ENCODE results near the gene IRAK1BP1. TPM values are rescaled to one million over a fixed set of nuclear protein-coding genes. Genes with fewer than 3 reads are reported as not detected.
A peak's percentile ranks its signal among the peaks of the same experiment; 100 is the strongest.

Gene IRAK1BP1, protein sequence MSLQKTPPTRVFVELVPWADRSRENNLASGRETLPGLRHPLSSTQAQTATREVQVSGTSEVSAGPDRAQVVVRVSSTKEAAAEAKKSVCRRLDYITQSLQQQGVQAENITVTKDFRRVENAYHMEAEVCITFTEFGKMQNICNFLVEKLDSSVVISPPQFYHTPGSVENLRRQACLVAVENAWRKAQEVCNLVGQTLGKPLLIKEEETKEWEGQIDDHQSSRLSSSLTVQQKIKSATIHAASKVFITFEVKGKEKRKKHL
- total RNA-seq, result 3.7 TPM

DNA sequence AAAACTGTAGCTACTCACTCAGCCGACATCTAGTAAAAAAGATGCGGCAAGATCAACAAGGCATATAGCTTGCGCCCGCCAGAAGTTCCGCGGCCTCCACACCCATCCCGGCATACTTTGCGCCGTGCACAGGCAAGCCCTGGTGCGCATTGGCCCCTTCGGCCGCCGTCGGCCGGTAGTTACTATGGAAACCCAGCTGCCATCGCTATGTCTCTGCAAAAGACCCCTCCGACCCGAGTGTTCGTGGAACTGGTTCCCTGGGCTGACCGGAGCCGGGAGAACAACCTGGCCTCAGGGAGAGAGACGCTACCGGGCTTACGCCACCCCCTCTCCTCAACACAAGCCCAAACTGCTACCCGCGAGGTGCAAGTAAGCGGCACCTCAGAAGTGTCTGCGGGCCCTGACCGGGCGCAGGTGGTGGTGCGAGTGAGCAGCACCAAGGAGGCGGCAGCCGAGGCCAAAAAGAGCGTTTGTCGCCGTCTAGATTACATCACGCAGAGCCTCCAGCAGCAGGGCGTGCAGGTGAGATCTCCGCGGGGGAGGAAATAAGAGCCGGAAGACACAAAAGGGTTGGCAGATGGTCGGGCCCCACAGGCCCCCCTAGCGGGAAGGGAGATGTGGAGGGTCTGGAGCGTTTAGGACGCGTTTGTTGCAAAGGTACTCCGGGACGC, at the start of gene IRAK1BP1:
IRAK1BP1 (plus strand) TSS at position 182 of the 671 bp plus-strand sequence; CDS start at position 208, 26 bp downstream.
- H3K4me1 ChIP-seq (ENCODE audit: control insufficient read depth in 3 of 3, insufficient read depth in 3 of 3, low read length in 3 of 3), result peaks cover 5 to 8% (median 6%) of the 10 kb centered on the region in 3 donors
- no peak within 1 kb of the TSS for H3K27ac ChIP-seq (ENCODE audit: low read depth, low read length)
- H3K27me3 ChIP-seq (ENCODE audit: control insufficient read depth in 3 of 3, insufficient read depth in 3 of 3, low read length in 3 of 3), result no peaks in the 10 kb centered on the region
- H3K36me3 ChIP-seq (ENCODE audit: control insufficient read depth in 3 of 3, insufficient read depth in 3 of 3, low read length in 3 of 3), result peaks cover 0 to 4% (median 0%) of the 10 kb centered on the region in 3 donors
- peak within 1 kb of the TSS; percentile 85 to 90 (median 90) for H3K9ac ChIP-seq (ENCODE audit: low read depth in 1 of 3, low read length in 3 of 3)
- H3K9me3 ChIP-seq (ENCODE audit: control insufficient read depth in 3 of 3, low read length in 3 of 3), result no peaks in the 10 kb centered on the region
- H3K4me3 ChIP-seq (ENCODE audit: low read length in 3 of 3), result peak within 1 kb of the TSS; percentile 97 to 99 (median 99)

DNA sequence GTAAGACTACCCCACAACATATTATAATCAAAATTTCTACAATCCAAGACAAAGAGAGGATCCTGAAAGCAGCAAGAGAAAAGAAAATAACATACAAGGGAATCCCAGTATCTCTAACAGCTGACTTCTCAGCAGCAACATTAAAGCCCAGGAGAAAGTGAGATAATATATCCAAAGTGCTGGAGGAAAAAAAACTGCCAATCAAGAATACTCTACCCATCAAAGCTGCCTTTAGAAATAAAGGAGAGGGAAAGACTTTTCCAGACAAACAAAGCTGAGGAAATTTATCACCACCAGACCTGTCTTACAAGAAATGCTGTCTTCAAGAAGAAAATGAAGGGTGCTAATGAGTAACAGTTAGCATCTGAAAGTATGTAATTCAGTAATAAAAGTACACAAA, 43.3 kb upstream of the IRAK1BP1 start:
- Histone ChIP-seq H3K9me3 (ENCODE audit: control insufficient read depth in 3 of 3, low read length in 3 of 3) (peaks cover 0 to 8% (median 2%) of the 10 kb centered on the region in 3 donors), H3K4me3 (ENCODE audit: low read length in 3 of 3) (no peak overlapping the region), H3K27me3 (ENCODE audit: control insufficient read depth in 3 of 3, insufficient read depth in 3 of 3, low read length in 3 of 3) (no peaks in the 10 kb centered on the region), H3K27ac (ENCODE audit: low read depth, low read length) (no peak overlapping the region), H3K36me3 (ENCODE audit: control insufficient read depth in 3 of 3, insufficient read depth in 3 of 3, low read length in 3 of 3) (no peaks in the 10 kb centered on the region), H3K9ac (ENCODE audit: low read depth in 1 of 3, low read length in 3 of 3) (no peak overlapping the region), H3K4me1 (ENCODE audit: control insufficient read depth in 3 of 3, insufficient read depth in 3 of 3, low read length in 3 of 3) (no peaks in the 10 kb centered on the region)

DNA sequence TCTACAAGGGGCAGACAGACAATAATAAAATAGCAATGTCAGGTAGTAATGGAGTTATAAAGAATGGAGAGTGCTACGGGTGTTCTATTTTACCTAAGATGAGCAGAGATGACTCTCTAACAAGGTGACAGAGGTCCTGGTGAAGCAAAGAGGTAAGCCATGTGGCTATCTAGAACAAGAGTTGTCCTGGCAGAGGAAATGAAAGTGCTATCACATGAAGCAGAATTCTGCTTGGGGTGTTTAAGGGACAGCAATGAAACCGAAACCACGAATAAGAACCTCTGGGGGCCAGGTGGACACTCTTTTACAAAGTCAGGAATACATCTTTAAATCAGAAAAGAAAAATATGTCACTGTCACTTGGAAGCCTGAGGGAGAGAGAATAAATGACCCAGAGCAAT, 37.9 kb upstream of the IRAK1BP1 start:
- Histone ChIP-seq H3K9ac (ENCODE audit: low read depth in 1 of 3, low read length in 3 of 3) (no peak overlapping the region), H3K4me3 (ENCODE audit: low read length in 3 of 3) (no peak overlapping the region), H3K27ac (ENCODE audit: low read depth, low read length) (no peak overlapping the region), H3K9me3 (ENCODE audit: control insufficient read depth in 3 of 3, low read length in 3 of 3) (no peaks in the 10 kb centered on the region), H3K4me1 (ENCODE audit: control insufficient read depth in 3 of 3, insufficient read depth in 3 of 3, low read length in 3 of 3) (no peaks in the 10 kb centered on the region), H3K27me3 (ENCODE audit: control insufficient read depth in 3 of 3, insufficient read depth in 3 of 3, low read length in 3 of 3) (no peaks in the 10 kb centered on the region), H3K36me3 (ENCODE audit: control insufficient read depth in 3 of 3, insufficient read depth in 3 of 3, low read length in 3 of 3) (no peaks in the 10 kb centered on the region)

DNA sequence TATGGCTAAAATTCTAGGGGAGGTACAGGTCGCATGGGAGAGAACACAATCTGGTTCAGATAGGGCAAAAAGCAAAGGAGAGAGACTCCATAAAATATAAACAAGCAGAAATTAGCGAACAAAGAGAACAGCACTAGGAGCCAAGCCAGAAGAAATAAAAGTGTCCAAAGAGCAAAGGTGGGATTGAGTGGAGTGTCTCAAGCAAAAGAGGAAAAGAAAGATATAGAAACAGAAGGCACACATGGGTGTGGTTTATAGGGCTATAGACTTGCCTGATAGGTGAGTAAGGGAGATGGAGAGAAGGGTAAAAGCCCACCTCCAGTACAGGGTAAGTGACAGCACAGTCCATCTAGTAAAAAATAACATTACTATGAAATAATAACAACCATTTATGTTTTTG, 36.5 kb upstream of the IRAK1BP1 start:
- Histone ChIP-seq H3K4me3 (ENCODE audit: low read length in 3 of 3) (no peak overlapping the region), H3K27ac (ENCODE audit: low read depth, low read length) (no peak overlapping the region), H3K36me3 (ENCODE audit: control insufficient read depth in 3 of 3, insufficient read depth in 3 of 3, low read length in 3 of 3) (no peaks in the 10 kb centered on the region), H3K9ac (ENCODE audit: low read depth in 1 of 3, low read length in 3 of 3) (no peak overlapping the region), H3K27me3 (ENCODE audit: control insufficient read depth in 3 of 3, insufficient read depth in 3 of 3, low read length in 3 of 3) (no peaks in the 10 kb centered on the region), H3K9me3 (ENCODE audit: control insufficient read depth in 3 of 3, low read length in 3 of 3) (no peaks in the 10 kb centered on the region), H3K4me1 (ENCODE audit: control insufficient read depth in 3 of 3, insufficient read depth in 3 of 3, low read length in 3 of 3) (no peaks in the 10 kb centered on the region)

DNA sequence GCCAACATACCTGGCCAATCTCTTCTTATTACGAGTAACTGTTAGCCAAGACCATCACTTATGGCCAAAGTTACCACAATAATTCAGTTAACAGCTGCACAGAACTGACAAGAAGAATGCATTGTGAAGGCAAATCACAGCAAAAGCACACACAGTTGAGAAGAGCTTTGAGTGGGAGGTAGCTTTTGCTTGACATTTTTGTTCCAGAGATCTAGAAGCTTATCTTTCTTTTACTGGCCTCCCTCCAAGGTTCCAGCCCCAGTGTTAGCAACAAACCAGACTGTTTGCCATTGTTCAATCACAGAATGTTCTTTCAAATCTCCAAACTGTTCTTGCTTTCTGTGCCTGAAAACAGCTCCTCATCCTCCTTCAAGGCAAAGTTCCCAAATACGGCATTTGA, 35.9 kb upstream of the IRAK1BP1 start:
- Histone ChIP-seq H3K4me1 (ENCODE audit: control insufficient read depth in 3 of 3, insufficient read depth in 3 of 3, low read length in 3 of 3) (no peaks in the 10 kb centered on the region), H3K9ac (ENCODE audit: low read depth in 1 of 3, low read length in 3 of 3) (no peak overlapping the region), H3K27ac (ENCODE audit: low read depth, low read length) (no peak overlapping the region), H3K4me3 (ENCODE audit: low read length in 3 of 3) (no peak overlapping the region), H3K36me3 (ENCODE audit: control insufficient read depth in 3 of 3, insufficient read depth in 3 of 3, low read length in 3 of 3) (no peaks in the 10 kb centered on the region), H3K27me3 (ENCODE audit: control insufficient read depth in 3 of 3, insufficient read depth in 3 of 3, low read length in 3 of 3) (no peaks in the 10 kb centered on the region), H3K9me3 (ENCODE audit: control insufficient read depth in 3 of 3, low read length in 3 of 3) (no peaks in the 10 kb centered on the region)

DNA sequence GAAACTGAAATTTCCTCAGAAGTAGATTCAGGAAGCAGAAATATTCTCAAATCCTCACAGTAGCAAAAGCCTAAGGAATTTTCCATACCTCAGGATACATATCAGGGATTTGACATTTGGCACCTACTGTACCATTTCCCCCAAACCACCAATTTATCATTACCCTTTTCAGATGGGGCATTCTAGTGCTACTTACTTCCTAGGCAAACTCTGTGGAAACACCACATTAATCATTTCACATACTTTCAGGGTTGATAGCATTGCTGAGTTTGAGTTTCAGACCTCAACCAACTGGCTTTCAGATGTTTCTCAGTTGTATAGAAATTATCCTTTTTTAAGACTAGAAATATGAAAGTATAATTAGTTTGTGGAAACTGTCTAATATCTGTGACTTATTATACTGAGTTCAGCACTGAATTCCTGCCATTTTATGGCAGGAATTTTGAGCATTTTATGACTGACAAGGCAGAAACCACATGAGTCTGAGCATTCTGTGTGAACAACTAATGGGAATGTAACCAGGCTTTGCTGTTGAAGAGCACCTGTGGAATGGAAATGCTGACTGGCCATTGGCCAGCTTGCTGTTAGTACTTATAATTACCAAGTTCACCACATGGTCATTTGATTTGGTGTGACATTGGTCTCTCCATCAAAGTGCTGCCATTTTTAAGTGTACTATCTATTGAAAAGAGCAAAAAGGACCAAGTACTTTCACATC, 35.1 kb upstream of the IRAK1BP1 start:
- no peak overlapping the region for H3K9ac ChIP-seq (ENCODE audit: low read depth in 1 of 3, low read length in 3 of 3)
- H3K9me3 ChIP-seq (ENCODE audit: control insufficient read depth in 3 of 3, low read length in 3 of 3), result no peaks in the 10 kb centered on the region
- no peaks in the 10 kb centered on the region for H3K4me1 ChIP-seq (ENCODE audit: control insufficient read depth in 3 of 3, insufficient read depth in 3 of 3, low read length in 3 of 3)
- no peaks in the 10 kb centered on the region for H3K27me3 ChIP-seq (ENCODE audit: control insufficient read depth in 3 of 3, insufficient read depth in 3 of 3, low read length in 3 of 3)
- H3K27ac ChIP-seq (ENCODE audit: low read depth, low read length), result no peak overlapping the region
- H3K4me3 ChIP-seq (ENCODE audit: low read length in 3 of 3), result no peak overlapping the region
- H3K36me3 ChIP-seq (ENCODE audit: control insufficient read depth in 3 of 3, insufficient read depth in 3 of 3, low read length in 3 of 3), result no peaks in the 10 kb centered on the region

DNA sequence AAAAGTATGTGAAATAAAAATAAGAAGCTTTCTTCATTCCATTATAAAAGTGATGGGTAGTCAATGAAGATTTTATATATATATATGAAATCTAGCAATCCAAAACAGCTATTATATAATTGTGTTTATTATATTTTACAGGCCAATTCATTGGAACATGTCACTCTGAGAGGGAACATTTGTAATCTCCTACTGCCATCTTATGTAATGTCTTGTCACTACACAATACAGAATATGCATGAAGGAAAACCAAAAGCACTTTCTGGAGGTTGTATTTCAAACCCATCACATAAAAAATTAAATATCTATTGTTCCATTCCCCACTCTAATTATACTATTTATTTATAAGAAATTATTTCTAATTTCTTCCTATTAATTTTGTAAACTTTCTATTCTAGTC, 31.5 kb upstream of the IRAK1BP1 start:
- Histone ChIP-seq H3K4me1 (ENCODE audit: control insufficient read depth in 3 of 3, insufficient read depth in 3 of 3, low read length in 3 of 3) (no peaks in the 10 kb centered on the region), H3K9ac (ENCODE audit: low read depth in 1 of 3, low read length in 3 of 3) (no peak overlapping the region), H3K27me3 (ENCODE audit: control insufficient read depth in 3 of 3, insufficient read depth in 3 of 3, low read length in 3 of 3) (no peaks in the 10 kb centered on the region), H3K4me3 (ENCODE audit: low read length in 3 of 3) (no peak overlapping the region), H3K36me3 (ENCODE audit: control insufficient read depth in 3 of 3, insufficient read depth in 3 of 3, low read length in 3 of 3) (no peaks in the 10 kb centered on the region), H3K9me3 (ENCODE audit: control insufficient read depth in 3 of 3, low read length in 3 of 3) (no peaks in the 10 kb centered on the region), H3K27ac (ENCODE audit: low read depth, low read length) (no peak overlapping the region)

DNA sequence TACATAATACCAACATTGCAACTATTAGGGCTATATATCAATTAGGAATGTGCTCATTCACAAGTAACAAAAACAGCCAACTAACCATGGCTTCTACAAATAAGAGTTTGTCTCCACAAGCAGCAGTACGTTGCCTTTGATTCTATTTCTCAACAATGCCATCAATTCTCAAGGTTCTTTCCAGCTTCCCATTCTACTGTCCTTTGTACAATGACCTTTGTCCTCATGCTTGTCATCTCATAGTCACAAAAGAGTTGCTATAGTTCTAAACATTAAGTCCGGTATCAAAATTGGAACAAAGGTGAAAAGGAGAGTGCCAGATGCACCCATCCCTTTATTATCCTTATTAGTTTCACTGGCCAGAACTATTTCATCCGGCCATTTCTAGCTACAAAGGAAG, 30.8 kb upstream of the IRAK1BP1 start:
- Histone ChIP-seq H3K4me3 (ENCODE audit: low read length in 3 of 3) (no peak overlapping the region), H3K27me3 (ENCODE audit: control insufficient read depth in 3 of 3, insufficient read depth in 3 of 3, low read length in 3 of 3) (no peaks in the 10 kb centered on the region), H3K27ac (ENCODE audit: low read depth, low read length) (no peak overlapping the region), H3K4me1 (ENCODE audit: control insufficient read depth in 3 of 3, insufficient read depth in 3 of 3, low read length in 3 of 3) (no peaks in the 10 kb centered on the region), H3K9ac (ENCODE audit: low read depth in 1 of 3, low read length in 3 of 3) (no peak overlapping the region), H3K9me3 (ENCODE audit: control insufficient read depth in 3 of 3, low read length in 3 of 3) (no peaks in the 10 kb centered on the region), H3K36me3 (ENCODE audit: control insufficient read depth in 3 of 3, insufficient read depth in 3 of 3, low read length in 3 of 3) (no peaks in the 10 kb centered on the region)

DNA sequence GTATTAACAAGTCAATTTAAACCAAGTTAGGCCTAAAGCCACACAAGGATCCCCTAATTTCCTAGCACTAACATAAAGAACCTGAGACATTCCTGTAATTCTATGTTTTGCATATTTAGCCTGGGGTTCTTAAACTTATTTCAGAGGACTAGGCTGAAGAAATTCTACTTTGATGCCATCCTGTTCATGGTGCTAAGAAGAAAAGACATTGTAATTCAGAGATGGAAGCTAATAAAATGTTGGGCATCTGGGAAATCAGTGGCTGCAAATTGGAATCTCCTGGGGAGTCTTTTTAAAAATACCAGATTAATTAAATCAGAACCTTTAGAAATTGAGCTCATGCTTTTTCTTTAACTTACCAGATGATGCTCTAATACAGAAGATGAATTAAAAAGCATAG, 26.2 kb upstream of the IRAK1BP1 start:
- Histone ChIP-seq H3K27ac (ENCODE audit: low read depth, low read length) (no peak overlapping the region), H3K9me3 (ENCODE audit: control insufficient read depth in 3 of 3, low read length in 3 of 3) (no peaks in the 10 kb centered on the region), H3K4me3 (ENCODE audit: low read length in 3 of 3) (no peak overlapping the region), H3K4me1 (ENCODE audit: control insufficient read depth in 3 of 3, insufficient read depth in 3 of 3, low read length in 3 of 3) (no peaks in the 10 kb centered on the region), H3K9ac (ENCODE audit: low read depth in 1 of 3, low read length in 3 of 3) (no peak overlapping the region), H3K27me3 (ENCODE audit: control insufficient read depth in 3 of 3, insufficient read depth in 3 of 3, low read length in 3 of 3) (no peaks in the 10 kb centered on the region), H3K36me3 (ENCODE audit: control insufficient read depth in 3 of 3, insufficient read depth in 3 of 3, low read length in 3 of 3) (no peaks in the 10 kb centered on the region)

DNA sequence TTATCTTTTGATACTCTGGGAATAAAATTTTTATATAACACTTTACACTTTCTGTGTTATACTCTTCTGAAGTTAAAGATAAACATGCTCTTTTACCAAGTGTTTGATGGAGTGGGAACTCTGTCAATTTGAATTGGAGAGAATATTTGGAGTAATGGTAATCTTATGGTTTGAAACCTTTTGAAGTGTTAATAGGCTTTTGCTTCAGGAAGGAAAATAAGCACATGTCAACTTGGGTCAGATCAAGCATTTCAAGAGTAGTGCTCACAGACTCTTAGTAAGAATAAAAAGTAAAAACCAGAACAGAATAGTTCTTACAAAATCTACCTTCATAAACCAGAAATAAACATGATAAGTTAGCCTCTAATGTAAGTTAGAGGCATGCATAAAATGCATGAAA, 24.4 kb upstream of the IRAK1BP1 start:
- Histone ChIP-seq H3K9ac (ENCODE audit: low read depth in 1 of 3, low read length in 3 of 3) (no peak overlapping the region), H3K27ac (ENCODE audit: low read depth, low read length) (no peak overlapping the region), H3K36me3 (ENCODE audit: control insufficient read depth in 3 of 3, insufficient read depth in 3 of 3, low read length in 3 of 3) (no peaks in the 10 kb centered on the region), H3K9me3 (ENCODE audit: control insufficient read depth in 3 of 3, low read length in 3 of 3) (no peaks in the 10 kb centered on the region), H3K4me1 (ENCODE audit: control insufficient read depth in 3 of 3, insufficient read depth in 3 of 3, low read length in 3 of 3) (no peaks in the 10 kb centered on the region), H3K27me3 (ENCODE audit: control insufficient read depth in 3 of 3, insufficient read depth in 3 of 3, low read length in 3 of 3) (no peaks in the 10 kb centered on the region), H3K4me3 (ENCODE audit: low read length in 3 of 3) (no peak overlapping the region)
